ENCODE measurements around the gene GPR152.

GPR152 gene

GRCh38 chr11:67440229-67441097 is 12.1 kb downstream of the GPR152 start:
- Histone ChIP-seq H3K36me3 (peaks cover 30% of the 10 kb centered on the region), H3K27ac (peak overlapping the region; percentile 33), H3K9me3 (no peaks in the 10 kb centered on the region), H3K4me3 (ENCODE audit: low read depth in 1 of 2, low read length in 1 of 2) (no peak overlapping the region), H3K27me3 (no peaks in the 10 kb centered on the region), H3K4me1 (ENCODE audit: control insufficient read depth in 1 of 2, insufficient read depth in 1 of 2, low read depth in 1 of 2, low read length in 1 of 2) (peaks cover 23 to 25% of the 10 kb centered on the region in 2 experiments)
- TF ChIP-seq, protein P1, sequence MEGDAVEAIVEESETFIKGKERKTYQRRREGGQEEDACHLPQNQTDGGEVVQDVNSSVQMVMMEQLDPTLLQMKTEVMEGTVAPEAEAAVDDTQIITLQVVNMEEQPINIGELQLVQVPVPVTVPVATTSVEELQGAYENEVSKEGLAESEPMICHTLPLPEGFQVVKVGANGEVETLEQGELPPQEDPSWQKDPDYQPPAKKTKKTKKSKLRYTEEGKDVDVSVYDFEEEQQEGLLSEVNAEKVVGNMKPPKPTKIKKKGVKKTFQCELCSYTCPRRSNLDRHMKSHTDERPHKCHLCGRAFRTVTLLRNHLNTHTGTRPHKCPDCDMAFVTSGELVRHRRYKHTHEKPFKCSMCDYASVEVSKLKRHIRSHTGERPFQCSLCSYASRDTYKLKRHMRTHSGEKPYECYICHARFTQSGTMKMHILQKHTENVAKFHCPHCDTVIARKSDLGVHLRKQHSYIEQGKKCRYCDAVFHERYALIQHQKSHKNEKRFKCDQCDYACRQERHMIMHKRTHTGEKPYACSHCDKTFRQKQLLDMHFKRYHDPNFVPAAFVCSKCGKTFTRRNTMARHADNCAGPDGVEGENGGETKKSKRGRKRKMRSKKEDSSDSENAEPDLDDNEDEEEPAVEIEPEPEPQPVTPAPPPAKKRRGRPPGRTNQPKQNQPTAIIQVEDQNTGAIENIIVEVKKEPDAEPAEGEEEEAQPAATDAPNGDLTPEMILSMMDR (IDR thresholded peaks at IDR 0.05): no peak

DNA sequence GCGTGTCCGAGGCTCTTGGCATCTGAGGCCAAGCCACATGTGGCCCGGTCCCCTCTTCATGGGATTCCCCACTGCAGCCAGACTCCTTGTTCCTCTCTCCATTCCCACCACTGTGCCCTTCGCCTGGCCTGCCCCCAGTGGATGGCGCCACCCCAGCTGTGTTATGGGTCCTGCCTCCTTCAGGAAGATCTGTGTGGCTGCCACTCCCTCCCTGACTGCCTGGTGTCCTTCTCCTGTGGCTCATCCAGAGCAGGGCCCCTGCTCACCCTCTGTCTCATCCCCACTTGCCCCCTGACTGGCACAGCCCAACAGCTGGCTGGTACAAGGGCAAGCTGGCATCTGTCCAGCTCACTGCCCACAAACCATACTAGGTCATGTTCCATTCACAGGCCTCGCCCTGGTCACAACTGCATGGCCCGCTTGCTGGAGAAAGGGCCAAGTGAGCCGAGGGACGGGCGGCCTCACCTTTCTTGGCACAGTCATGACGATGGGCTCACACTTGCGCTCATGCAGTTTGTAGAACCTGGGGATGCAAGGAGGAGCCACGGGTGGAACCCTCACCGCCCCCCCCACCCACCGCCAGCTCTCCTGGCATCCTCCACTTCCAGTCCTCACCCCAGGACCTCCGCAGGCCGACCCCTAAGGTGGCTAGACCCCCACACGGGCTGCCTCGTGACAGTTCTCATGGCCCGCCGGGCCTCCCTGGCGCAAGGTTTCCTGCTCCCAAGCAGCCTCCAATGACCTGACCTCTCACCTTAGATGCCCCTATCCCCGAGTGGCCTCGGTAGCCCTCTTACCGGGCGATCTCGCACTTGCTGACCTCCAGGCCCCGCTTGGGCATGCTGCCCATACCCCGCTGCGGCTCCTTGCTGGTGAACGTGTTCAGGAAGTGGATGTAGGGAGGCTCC is 13.0 kb downstream of the GPR152 start:
- TF ChIP-seq, protein P1 (IDR thresholded peaks at IDR 0.05): no peak
- H3K27ac ChIP-seq: peak overlapping the region; percentile 6
- peaks cover 23 to 25% of the 10 kb centered on the region in 2 experiments for H3K4me1 ChIP-seq (ENCODE audit: control insufficient read depth in 1 of 2, insufficient read depth in 1 of 2, low read depth in 1 of 2, low read length in 1 of 2)

DNA sequence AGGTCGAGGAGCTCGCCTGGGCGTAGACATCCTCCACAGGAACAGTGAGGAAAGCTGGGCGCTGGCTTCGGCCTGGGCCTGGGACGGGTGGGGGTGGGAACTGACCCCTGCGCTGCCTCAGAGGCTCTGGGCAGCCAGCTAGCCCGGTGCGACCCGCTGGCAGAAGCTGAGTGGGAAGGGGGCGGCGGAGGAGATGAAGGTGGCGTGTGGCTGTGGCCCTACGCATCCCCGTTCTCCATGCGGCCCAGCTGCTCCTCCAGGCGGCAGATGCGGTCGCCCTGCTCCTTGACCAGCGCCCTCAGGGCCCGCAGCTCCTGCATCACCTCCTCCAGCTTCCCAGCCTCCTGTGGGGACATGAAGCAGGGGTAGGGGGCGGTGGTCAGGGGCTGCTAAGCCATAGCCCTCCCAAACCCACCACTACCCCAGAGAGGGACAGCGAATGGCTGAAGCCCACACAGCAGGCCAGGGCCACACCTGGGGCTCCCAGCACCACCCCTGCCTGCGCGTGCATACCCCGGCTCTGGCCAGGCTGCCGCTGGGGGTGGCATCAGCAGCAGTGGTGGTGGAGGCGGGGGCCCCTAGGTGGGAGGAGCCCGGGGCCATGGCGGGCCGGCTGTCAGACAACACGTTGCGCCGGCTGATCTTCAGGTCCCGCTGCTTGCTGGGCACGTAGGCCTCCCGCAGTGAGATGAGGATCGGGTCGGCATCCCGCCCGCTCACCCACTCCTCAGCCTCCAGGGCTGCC is 14.2 kb downstream of the GPR152 start:
- Histone ChIP-seq H3K27me3 (no peaks in the 10 kb centered on the region), H3K4me3 (ENCODE audit: low read depth in 1 of 2, low read length in 1 of 2) (no peak overlapping the region), H3K4me1 (ENCODE audit: control insufficient read depth in 1 of 2, insufficient read depth in 1 of 2, low read depth in 1 of 2, low read length in 1 of 2) (peaks cover 14 to 18% of the 10 kb centered on the region in 2 experiments), H3K9me3 (no peaks in the 10 kb centered on the region), H3K27ac (no peak overlapping the region), H3K36me3 (peaks cover 51% of the 10 kb centered on the region)
- TF ChIP-seq, protein P1 (IDR thresholded peaks at IDR 0.05): no peak

More for the DNA sequence above, 13.0 kb downstream of the GPR152 start:
- peaks cover 38% of the 10 kb centered on the region for H3K36me3 ChIP-seq
- no peaks in the 10 kb centered on the region for H3K27me3 ChIP-seq
- H3K9me3 ChIP-seq: no peaks in the 10 kb centered on the region
- no peak overlapping the region for H3K4me3 ChIP-seq (ENCODE audit: low read depth in 1 of 2, low read length in 1 of 2)

GRCh38 chr11:67437809-67438157 is 14.7 kb downstream of the GPR152 start:
- peaks cover 56% of the 10 kb centered on the region for H3K36me3 ChIP-seq
- peaks cover 14% of the 10 kb centered on the region in 2 experiments for H3K4me1 ChIP-seq (ENCODE audit: control insufficient read depth in 1 of 2, insufficient read depth in 1 of 2, low read depth in 1 of 2, low read length in 1 of 2)
- H3K9me3 ChIP-seq: no peaks in the 10 kb centered on the region
- no peak overlapping the region for H3K27ac ChIP-seq
- no peaks in the 10 kb centered on the region for H3K27me3 ChIP-seq
- H3K4me3 ChIP-seq (ENCODE audit: low read depth in 1 of 2, low read length in 1 of 2): no peak overlapping the region
- TF ChIP-seq, protein P1 (IDR thresholded peaks at IDR 0.05): no peak
